Measurements from ENCODE around the gene CDK5RAP3.
"Not testable (repeated sequence)": the region's sequence is repeated elsewhere in the genome, so short reads cannot be mapped to it uniquely, and the experiment has no call there.

CDK5RAP3 gene

DNA sequence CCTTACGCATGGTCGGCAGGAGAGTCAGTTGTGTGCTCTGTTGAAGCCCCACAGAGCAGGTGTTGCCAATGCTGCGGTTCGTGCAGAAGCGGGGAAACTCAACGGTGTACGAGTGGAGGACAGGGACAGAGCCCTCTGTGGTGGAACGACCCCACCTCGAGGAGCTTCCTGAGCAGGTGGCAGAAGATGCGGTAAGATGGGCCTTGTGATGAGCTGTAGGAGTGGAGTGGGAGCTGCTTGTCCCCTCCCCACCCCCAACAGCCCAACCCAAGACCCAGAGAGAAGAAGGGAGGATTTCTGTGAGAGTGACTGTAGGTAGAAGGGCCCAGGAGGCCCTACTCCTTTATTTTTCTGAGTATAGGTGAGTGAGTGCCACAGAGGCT lies 4.9 kb downstream of the CDK5RAP3 start:
- no peak for DNase-seq

DNA sequence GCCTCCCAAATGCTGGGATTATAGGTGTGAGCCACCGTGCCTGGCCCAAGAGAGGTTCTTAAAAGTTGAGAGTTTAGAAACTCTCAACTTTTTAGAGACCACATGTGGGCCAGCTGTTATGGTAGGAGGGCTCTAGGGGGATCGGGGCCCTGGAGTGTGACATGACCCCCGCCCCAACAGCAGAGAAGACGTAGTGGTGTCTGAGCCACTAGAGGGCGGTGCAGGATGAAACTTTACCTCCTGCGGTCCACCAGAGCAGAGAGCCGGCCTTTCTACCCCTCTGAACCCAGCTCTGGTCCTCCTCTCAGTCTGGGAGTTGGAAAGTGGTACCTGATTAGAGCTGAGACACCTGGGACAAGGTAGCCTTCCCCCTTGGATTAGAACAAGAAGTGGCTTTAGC lies 7.4 kb downstream of the CDK5RAP3 start:
- DNase-seq: peak; percentile 29

GRCh38 chr17:47980541-47980940 lies 9.6 kb downstream of the CDK5RAP3 start:
- no peak for DNase-seq

DNA sequence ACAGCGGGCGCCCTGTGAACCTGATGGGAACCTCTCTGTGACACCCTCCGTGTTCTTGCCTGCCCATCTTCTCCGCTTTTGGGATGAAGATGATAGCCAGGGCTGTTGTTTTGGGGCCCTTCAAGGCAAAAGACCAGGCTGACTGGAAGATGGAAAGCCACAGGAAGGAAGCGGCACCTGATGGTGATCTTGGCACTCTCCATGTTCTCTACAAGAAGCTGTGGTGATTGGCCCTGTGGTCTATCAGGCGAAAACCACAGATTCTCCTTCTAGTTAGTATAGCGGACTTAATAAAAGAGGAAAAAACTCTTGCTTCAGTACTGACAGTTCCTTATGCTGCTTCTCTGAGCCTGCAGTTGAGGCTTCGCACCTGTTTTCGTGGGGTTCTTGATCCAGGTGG lies 10.5 kb downstream of the CDK5RAP3 start:
- peak; percentile 66 for DNase-seq

DNA sequence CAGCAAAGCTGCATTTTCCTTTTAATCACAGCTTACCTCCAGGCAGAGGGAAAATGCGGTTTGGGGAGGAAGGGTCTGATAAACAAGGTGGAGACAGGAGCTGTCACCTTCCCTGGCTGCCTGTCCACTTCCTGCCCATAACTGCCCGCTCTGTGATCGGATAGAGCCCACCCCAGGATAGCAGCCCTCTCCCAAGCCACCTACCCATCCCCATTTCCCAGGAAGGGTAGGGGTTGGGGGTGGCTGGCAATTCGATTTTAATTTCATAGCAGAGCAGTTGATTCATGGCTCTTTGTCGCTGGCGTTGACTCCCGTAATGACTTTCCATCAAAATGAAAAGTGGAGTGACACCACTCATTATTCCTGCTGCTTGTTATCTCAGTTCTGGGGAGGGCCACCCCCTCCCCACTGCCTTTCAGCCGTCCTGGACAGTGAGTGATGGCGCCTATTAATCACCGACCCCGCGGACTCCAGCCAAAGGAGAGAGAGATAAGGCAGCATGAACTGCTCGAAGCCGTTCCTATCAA lies 11.2 kb downstream of the CDK5RAP3 start:
- no peak for DNase-seq

DNA sequence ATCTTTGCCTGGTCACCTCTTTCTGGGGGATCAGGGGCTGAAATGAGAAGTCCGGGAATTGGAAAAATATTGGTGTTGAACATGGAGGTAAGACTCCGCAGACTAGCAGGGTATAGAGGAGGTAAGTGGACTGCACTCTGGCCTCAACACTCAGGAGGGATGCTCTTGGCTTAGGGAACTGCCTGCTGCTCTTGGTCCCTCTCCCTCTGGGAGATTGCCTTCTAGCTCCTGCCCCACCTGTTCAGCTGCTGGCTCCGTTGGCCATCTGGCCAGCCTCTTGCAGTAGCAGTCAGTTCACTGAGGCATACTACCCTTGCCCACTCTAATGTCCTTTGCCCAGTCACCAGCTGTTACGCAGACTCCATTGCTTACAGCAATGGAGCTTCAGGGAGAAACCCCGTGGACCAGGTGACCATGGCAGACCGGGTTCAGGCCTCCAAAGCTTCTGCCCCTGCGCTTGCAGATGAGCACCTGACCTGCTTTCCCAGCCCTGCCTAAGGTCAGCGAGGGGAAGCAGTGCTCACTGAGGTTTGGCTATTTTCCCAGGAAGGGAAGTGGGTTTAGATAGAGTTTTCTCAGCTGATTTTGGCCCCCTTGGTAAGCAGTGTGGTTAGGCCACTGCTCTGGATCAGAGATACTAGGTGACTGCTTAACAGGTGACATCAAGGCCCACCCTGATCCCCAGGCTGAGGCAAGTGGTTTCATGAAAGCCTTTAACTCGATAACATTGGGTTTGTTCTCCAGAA lies 11.9 kb downstream of the CDK5RAP3 start:
- no peak for DNase-seq

GRCh38 chr17:47983492-47984223 lies 12.7 kb downstream of the CDK5RAP3 start:
- no peak for DNase-seq

DNA sequence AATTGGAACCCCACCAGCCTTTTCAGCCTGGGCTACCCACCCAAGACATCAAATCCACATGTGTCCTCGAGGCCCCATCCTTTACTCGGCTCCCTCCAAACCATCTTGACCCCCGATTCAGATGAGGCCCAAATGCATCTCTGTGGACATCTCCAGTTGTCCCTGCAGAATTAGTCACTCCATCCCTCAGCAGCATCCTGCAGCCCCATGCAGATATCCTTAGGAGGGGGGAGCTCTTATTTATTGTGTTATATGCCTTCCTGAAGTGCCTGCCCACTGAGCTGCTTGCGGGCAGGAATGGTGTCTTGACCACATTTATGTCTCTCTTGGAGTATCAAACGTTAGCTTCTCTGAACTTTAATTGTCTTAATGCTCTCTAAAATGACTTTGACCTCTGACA lies 15.6 kb downstream of the CDK5RAP3 start:
- no peak for DNase-seq

- no peak for DNase-seq
Observed at GRCh38 chr17:47987240-47987835, 16.4 kb downstream of the CDK5RAP3 start.

- not testable (repeated sequence) for DNase-seq
Observed at GRCh38 chr17:47988445-47988844, 17.5 kb downstream of the CDK5RAP3 start.

DNA sequence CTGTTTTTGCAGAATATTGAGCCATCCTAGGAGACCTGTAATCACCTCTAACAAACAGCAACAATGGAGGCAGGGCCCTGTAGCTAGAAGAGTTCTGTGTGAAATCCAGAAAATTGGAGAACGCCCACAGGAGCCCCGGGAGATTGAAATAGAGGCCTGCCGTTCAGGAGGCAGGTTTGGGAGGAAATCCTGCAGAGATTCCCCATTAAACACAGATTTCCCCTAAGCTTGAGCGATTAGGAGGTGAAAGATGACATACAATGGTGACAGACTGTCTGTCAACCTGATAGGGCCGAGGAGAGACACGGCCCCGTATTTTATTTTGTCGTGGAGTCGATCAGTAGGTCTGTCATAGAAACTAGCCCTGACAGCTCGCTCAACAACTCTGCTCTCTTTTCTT lies 18.2 kb downstream of the CDK5RAP3 start:
- no peak for DNase-seq

DNA sequence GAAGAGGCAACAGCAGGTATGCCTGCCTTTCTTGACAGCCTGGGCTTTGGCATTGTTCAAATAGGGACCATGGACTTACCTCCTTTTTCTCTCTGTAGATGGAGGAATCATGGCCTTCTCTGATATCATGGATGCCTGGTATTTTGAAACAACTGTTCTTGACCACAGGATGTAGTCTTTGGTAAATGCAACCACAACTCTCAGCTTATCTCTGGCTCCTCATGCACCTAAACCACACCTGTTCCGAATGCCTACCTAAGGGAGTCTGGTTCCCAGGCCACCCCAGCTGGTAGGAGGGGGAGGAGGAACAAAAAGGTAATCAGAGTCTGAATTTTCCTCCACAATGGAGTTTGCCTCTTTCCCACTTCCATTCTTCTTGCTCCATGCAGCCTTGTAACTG lies 18.8 kb downstream of the CDK5RAP3 start:
- DNase-seq: no peak

GRCh38 chr17:47990962-47991731 lies 20.2 kb downstream of the CDK5RAP3 start:
- no peak for DNase-seq

DNA sequence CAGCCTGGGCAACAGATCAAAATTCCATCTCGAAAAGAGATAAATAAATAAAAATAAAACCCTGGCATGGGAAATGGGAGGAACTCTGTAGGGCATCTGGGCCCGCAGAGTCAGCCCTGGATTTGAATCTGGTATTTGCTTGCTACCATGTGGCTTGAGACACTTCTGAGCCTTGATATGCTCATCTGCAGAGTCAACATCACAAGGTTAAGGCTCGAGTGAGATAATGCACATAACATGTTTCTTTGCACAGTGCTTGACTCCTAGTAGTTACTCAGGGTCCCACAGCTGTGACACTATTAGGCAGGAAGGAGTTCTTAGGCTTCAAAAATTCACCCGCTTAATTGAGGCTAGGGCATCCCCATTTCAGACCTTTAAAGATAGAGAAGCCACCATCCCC lies 21.3 kb downstream of the CDK5RAP3 start:
- no peak for DNase-seq

GRCh38 chr17:47993031-47993564 lies 22.2 kb downstream of the CDK5RAP3 start:
- DNase-seq: no peak

- no peak for DNase-seq
Observed at GRCh38 chr17:47993964-47994363, 23.1 kb downstream of the CDK5RAP3 start.

DNA sequence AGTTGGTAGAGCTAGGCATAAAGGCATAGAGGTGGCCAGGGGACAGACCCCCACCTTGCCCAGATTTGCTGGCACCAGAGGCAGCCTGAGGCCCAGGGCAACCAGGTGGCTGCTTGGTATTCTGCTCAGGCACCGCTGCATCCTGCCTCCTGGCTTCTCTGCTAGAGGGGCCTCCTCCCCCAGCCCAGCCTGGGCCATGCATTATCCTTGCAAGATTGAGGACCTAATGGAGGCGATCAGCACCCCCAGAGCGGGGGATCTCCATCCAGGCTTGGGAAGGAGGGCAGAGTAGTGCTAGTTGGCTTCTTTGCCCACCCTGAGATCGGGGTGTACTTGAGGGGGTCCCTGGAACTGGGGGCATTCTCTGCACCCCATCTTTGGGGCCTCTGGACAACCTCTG lies 23.8 kb downstream of the CDK5RAP3 start:
- DNase-seq: no peak

GRCh38 chr17:47995241-47995935 lies 24.5 kb downstream of the CDK5RAP3 start:
- DNase-seq: no peak

GRCh38 chr17:47996201-47996600 lies 25.3 kb downstream of the CDK5RAP3 start:
- DNase-seq: no peak

DNA sequence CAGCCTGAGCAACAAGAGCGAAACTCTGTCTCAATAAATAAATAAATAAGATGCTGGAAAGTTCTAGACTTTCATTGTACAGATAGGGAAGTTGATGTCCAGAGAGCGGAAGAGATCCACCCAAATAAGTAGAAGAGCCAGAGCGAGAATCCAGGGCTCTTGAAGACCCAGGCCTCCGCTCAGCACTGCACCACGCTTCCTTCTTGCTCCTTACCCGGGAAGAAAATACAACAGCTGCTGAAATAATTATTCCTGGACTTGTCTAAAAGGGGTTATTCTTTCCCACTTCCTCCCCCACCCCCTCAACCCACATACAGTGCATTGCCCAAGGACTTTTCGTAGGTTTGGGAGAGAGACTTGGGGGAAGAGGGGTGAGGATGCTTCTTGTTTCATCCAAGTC lies 26.7 kb downstream of the CDK5RAP3 start:
- DNase-seq: no peak

DNA sequence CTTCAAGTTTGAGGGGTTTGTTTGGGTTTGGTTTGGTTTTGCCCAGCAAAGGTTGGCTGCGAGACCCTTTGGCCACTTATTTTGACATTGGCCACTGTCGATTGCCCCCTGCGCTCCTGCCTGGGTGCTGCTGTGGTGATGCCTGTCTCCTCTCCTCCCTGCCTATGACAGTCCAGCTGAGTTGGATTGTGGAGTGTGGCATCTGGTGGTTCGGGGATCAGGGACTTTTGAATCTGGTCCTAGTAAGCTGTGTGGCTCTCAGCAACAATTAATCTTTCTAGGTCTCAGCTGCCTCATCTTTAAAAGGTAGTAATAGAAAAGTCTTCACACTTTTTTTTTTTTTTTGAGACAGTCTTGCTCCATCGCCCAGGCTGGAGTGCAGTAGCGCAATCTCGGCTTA lies 27.1 kb downstream of the CDK5RAP3 start:
- no peak for DNase-seq

DNA sequence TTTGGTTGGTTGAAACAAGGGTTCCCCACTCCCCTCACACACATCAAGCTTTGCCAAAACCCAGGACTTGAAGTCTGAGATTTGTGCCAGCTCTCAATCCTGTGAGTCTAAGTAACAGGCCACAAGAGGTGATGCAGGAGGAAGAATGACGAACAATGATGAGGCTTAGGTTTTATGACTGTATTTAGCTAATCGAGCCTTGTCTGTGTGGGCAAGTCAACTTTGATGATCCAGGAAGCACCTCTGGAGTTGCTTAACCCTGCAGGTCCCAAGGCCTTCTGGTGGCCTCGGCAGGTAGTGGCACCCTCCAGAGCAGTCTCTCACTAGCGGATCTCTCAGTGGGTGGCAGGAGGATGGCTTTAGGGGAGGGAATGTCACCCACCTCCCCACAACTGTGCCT lies 28.7 kb downstream of the CDK5RAP3 start:
- no peak for DNase-seq

All from KG1 (cell line).